HEK293T (cell line): ENCODE measurements around the gene TXNRD2.

Experiments used
- CTCF ChIA-PET: fragments of 350-600 bp; formaldehyde crosslinking; extraction: SDS; loops from one replicate; lab custom pipeline; 2021; ENCODE audit warnings: antibody characterized with exemption, inconsistent platforms; lab: Yijun Ruan, JAX
- POLR2A ChIA-PET: fragments of 350-600 bp; formaldehyde crosslinking; extraction: SDS; loops from one replicate; lab custom pipeline; 2020; ENCODE audit warnings: antibody characterized with exemption, inconsistent platforms; lab: Yijun Ruan, JAX
- DNase-seq: peaks from one replicate; pipeline ENCODE4 v3.0.0; 2012; ENCODE audit warnings: mixed read lengths; ENCODE audit errors: extremely low spot score
- ARNT ChIP-seq: fragments of 450-650 bp; IDR thresholded peaks from 2 replicates; pipeline ENCODE4 v1.6.1; 2017; ENCODE audit warnings: mild to moderate bottlenecking
- BHLHE40 ChIP-seq: fragments of 450-650 bp; IDR thresholded peaks from 2 replicates; pipeline ENCODE4 v1.6.1; 2016; ENCODE audit warnings: mild to moderate bottlenecking, moderate library complexity, borderline replicate concordance
- CTBP1 ChIP-seq: fragments of 450-650 bp; IDR thresholded peaks from 2 replicates; pipeline ENCODE4 v1.6.1; 2016; ENCODE audit warnings: borderline replicate concordance
- ELF4 ChIP-seq: fragments of 450-650 bp; IDR thresholded peaks from 2 replicates; pipeline ENCODE4 v1.6.1; 2017; ENCODE audit warnings: antibody characterized with exemption
- FOXA1 ChIP-seq: fragments of 450-650 bp; IDR thresholded peaks from 2 replicates; pipeline ENCODE4 v1.6.1; 2016; ENCODE audit warnings: mild to moderate bottlenecking
- FOXK2 ChIP-seq: fragments of 450-650 bp; IDR thresholded peaks from 2 replicates; pipeline ENCODE4 v1.6.1; 2016; ENCODE audit warnings: mild to moderate bottlenecking
- FOXM1 ChIP-seq: fragments of 450-650 bp; IDR thresholded peaks from 2 replicates; pipeline ENCODE4 v1.6.1; 2017; ENCODE audit warnings: mild to moderate bottlenecking, borderline replicate concordance
- HDGF ChIP-seq: fragments of 450-650 bp; IDR thresholded peaks from 2 replicates; pipeline ENCODE4 v1.6.1; 2017; ENCODE audit warnings: antibody characterized with exemption, borderline replicate concordance
- L3MBTL2 ChIP-seq: fragments of 450-650 bp; conservative IDR thresholded peaks from 2 replicates; pipeline ENCODE4 v1.6.1; 2016; ENCODE audit warnings: mild to moderate bottlenecking
- LEF1 ChIP-seq: fragments of 450-650 bp; IDR thresholded peaks from 2 replicates; pipeline ENCODE4 v1.6.1; 2017; ENCODE audit warnings: mild to moderate bottlenecking, borderline replicate concordance
- NFRKB ChIP-seq: fragments of 450-650 bp; IDR thresholded peaks from 2 replicates; pipeline ENCODE4 v1.6.1; 2016; ENCODE audit warnings: mild to moderate bottlenecking, moderate library complexity
- SP1 ChIP-seq: fragments of 450-650 bp; IDR thresholded peaks from 2 replicates; pipeline ENCODE4 v1.6.1; 2017
- SUZ12 ChIP-seq: fragments of 450-650 bp; IDR thresholded peaks from 2 replicates; pipeline ENCODE4 v1.6.1; 2016; ENCODE audit warnings: mild to moderate bottlenecking
- TARDBP ChIP-seq: fragments of 450-650 bp; IDR thresholded peaks from 2 replicates; pipeline ENCODE4 v1.6.1; 2016
- ZNF384 ChIP-seq: fragments of 450-650 bp; IDR thresholded peaks from 2 replicates; pipeline ENCODE4 v1.6.1; 2016
- TF ChIP-seq, protein P1 (sequence below): fragments of 450-650 bp; IDR thresholded peaks from 2 replicates; pipeline ENCODE4 v1.6.1; 2016

The TXNRD2 gene

DNA sequence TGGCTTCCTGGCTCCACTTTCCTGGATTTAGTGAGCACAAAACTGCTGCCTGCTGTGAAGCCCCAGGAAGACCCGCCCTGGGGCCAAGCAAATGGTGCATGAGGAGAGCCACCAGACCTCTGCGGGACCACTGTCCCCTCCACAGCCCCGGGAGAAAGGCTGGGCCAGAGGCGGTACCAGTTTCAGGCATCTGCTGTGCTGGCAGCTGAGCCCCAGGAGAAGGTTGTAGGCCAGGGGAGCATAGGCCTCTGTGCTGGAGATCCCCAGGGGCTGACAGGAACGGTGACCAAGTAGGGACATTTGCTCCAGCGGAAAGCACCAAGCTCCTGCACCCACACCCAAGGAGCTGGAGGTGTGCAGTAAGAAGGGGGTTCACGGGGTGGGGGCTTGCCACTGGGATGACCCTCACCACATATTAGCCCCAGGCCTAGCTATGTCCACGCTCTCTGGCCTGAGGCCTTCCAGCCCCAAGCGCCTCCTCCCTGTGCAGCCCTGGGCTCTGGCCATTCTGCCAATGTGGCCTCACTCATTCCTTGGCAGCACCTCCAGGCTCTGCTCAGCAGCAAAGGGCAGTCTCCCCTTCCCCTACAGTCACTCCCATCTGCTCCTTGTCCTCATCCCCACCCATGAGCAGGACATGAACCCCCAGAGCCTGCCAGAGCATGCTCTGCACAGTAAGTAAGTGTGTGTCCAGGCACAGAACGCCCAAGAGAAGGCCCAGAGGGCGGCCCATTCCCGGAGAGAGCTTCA lies 24.1 kb downstream of the TXNRD2 start:
- TF ChIP-seq ARNT = no peak
- no peak for TF ChIP-seq ELF4
- no peak for TF ChIP-seq SUZ12
- TF ChIP-seq SP1 = no peak
- TF ChIP-seq FOXM1 = no peak
- no peak for TF ChIP-seq NFRKB
- no peak for TF ChIP-seq FOXA1
- TF ChIP-seq, protein P1, sequence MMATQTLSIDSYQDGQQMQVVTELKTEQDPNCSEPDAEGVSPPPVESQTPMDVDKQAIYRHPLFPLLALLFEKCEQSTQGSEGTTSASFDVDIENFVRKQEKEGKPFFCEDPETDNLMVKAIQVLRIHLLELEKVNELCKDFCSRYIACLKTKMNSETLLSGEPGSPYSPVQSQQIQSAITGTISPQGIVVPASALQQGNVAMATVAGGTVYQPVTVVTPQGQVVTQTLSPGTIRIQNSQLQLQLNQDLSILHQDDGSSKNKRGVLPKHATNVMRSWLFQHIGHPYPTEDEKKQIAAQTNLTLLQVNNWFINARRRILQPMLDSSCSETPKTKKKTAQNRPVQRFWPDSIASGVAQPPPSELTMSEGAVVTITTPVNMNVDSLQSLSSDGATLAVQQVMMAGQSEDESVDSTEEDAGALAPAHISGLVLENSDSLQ = no peak
- TF ChIP-seq BHLHE40 = no peak
- no peak for TF ChIP-seq CTBP1
- no peak for TF ChIP-seq LEF1
- no peak for TF ChIP-seq L3MBTL2
- TF ChIP-seq TARDBP = no peak
- no peak for TF ChIP-seq ZNF384
- no peak for TF ChIP-seq HDGF
- CTCF ChIA-PET = interaction anchor here (0.8 to 2.5 kb wide), 2 partner anchors 187 to 194 kb away, joined by 3 to 10 read pairs; no protein-coding TSS in a partner anchor
- no peak for DNase-seq
- POLR2A ChIA-PET = no interaction called here

DNA sequence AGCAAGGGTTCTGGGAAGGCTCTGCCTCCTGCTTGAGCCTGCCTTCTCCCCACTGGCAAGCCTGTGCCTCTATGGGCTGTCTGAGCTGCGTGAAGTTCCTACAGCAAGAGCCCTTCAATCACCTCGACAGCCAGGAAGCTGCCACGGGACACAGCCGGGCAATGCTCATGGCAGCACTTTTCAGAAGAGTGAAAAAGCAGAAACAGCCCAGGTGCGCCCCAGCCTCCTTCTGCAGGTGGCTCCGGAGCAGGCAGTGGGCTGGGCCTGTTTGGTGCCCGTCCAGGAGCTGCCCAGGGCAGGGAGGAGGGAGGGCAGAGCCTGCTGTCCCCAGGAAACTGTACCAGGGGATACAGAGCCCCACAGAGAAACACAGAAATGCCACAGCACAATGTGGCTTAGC lies 24.7 kb downstream of the TXNRD2 start:
- TF ChIP-seq TARDBP (no peak), SP1 (no peak), CTBP1 (no peak), ELF4 (no peak), FOXM1 (no peak), BHLHE40 (no peak), FOXA1 (no peak), SUZ12 (no peak), LEF1 (no peak), HDGF (no peak), NFRKB (no peak), FOXK2 (no peak)
- TF ChIP-seq, protein P1 = no peak
- ChIA-PET CTCF (interaction anchor here (2.5 kb wide), 1 partner anchor 187 kb away, joined by 10 read pairs; no protein-coding TSS in a partner anchor), POLR2A (no interaction called here)
- no peak for DNase-seq

DNA sequence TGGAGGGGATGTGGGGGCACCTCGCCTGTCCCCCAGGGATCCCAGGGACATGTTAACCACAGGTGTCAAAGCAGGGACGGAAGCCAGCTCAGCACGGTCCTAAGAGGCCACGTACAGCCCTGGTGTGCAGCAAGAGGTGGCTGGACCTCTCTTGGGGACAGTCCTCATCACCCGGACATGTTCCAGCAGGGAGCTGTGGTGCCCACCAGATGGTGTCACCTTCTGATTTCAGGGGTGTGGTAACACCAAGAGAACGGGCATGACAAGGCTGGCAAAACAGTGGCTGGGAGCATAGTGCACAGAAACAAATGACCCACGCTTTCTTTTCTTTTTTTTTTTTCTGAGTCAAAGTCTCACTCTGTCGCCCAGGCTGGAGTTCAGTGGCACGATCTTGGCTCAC lies 25.6 kb downstream of the TXNRD2 start:
- CTCF ChIA-PET = no interaction called here
- POLR2A ChIA-PET = no interaction called here
- no peak for DNase-seq
- no peak for TF ChIP-seq ARNT
- TF ChIP-seq ZNF384 = no peak
- TF ChIP-seq HDGF = no peak
- no peak for TF ChIP-seq SUZ12
- TF ChIP-seq LEF1 = no peak
- TF ChIP-seq FOXK2 = no peak
- TF ChIP-seq CTBP1 = no peak
- TF ChIP-seq, protein P1 = no peak
- TF ChIP-seq FOXM1 = no peak
- TF ChIP-seq FOXA1 = no peak
- TF ChIP-seq BHLHE40 = no peak
- TF ChIP-seq SP1 = no peak
- no peak for TF ChIP-seq ELF4
- no peak for TF ChIP-seq L3MBTL2
- no peak for TF ChIP-seq NFRKB
- TF ChIP-seq TARDBP = no peak

DNA sequence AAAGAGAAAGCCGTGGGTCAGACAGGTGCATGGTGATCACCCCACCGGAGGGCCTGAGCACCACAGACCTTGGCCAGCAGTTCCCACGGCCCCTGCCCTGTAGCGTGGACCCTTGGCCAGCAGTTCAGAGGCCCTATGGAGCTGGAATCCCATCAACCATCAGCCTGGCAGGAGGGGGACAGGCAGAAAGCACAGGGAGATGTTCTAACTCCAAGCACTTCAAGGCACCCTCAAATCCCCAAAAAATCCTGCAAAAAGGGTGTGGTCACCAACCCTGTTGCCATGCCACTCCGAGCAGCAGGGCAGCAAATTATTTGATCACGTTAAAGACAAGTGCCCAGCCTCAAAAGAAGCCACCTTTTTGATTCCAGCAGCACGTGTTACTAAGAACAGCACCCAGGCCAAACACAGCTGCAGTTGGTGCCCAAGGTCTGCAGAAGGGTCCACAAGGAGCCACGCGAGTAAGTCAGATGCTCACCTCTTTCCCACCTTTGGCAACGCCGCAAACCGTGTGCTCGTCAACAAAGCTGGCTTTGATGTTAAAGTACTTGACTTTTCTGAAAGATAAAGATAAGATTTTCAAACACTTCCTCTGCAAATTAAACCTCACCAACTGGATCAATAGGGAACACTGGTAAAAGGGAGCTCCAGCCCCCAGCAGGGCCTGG lies 26.2 kb downstream of the TXNRD2 start:
- DNase-seq = no peak
- POLR2A ChIA-PET = no interaction called here
- CTCF ChIA-PET = no interaction called here
- TF ChIP-seq CTBP1 (no peak), ARNT (no peak), HDGF (no peak), SUZ12 (no peak), LEF1 (no peak), ZNF384 (no peak), FOXK2 (no peak), NFRKB (no peak), BHLHE40 (no peak), FOXA1 (no peak), FOXM1 (no peak), ELF4 (no peak), TARDBP (no peak), SP1 (no peak), L3MBTL2 (no peak)
- TF ChIP-seq, protein P1 = no peak

DNA sequence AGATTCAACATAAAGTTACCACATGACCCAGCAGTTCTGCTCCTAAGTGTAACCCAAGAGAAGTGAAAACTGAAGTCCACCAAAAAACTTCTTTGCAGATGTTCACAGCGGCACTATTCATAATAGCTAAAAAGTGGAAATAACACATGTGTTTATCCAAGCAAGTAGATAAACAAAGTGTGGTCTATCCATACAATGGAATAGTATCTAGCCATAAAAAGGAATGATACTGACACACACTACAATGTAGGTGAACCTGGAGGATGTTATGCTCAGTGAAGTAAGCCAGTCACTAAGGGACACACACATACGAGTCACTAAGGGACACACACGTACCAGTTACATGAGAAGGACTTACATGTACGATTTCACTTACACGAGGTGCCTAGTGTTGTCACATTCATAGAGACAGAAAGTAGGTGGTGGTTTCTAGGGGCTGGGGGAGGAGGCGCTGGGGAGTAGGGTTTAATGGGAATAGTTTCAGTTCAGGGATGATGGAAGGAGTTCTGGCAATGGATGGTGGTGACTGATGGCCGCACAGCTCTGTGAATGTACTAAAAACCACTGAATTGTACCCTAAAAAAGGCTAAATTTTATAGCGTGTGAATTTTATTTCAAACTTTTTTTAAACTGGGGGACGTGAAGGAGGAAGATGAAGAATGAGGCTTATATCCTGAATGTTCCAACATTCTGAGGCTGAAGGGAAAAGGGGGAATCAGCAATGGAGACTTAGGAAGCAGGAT lies 27.2 kb downstream of the TXNRD2 start:
- TF ChIP-seq ARNT (no peak), LEF1 (no peak), CTBP1 (no peak), ZNF384 (no peak), TARDBP (no peak), FOXA1 (no peak), SUZ12 (no peak), ELF4 (no peak)
- POLR2A ChIA-PET = no interaction called here
- CTCF ChIA-PET = interaction anchor here (2.5 kb wide), 1 partner anchor 184 kb away, joined by 13 read pairs; no protein-coding TSS in a partner anchor
- DNase-seq = no peak
